ENCODE data around the gene LRP8.

LRP8 gene

GRCh38 chr1:53324728-53325297 is 3.1 kb downstream of the LRP8 start:
- no peak for DNase-seq (ENCODE audit: extremely low read depth in 1 of 2, low read depth in 1 of 2)

DNA sequence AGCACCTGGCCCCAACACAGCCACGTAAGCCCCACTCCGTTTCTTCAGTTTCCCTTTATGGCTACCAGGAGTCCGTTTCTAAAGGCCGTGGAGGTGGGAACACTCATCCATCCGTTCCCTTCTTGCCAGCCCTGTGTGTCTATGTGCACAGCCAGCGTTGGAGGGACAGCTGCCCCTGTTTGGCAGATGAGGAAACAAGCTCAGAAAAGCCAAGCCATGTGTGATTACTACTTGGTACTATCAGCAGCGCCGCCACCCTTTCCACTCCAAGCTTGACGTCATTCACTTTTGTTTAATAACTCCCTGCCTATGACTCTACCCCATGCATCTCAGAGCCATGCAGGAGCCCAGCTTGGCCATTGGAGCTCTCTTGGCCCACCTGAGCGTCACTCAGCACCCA is 3.5 kb downstream of the LRP8 start:
- no peak for DNase-seq (ENCODE audit: extremely low read depth in 1 of 2, low read depth in 1 of 2)

GRCh38 chr1:53323316-53323715 is 4.6 kb downstream of the LRP8 start:
- no peak for DNase-seq (ENCODE audit: extremely low read depth in 1 of 2, low read depth in 1 of 2)

DNA sequence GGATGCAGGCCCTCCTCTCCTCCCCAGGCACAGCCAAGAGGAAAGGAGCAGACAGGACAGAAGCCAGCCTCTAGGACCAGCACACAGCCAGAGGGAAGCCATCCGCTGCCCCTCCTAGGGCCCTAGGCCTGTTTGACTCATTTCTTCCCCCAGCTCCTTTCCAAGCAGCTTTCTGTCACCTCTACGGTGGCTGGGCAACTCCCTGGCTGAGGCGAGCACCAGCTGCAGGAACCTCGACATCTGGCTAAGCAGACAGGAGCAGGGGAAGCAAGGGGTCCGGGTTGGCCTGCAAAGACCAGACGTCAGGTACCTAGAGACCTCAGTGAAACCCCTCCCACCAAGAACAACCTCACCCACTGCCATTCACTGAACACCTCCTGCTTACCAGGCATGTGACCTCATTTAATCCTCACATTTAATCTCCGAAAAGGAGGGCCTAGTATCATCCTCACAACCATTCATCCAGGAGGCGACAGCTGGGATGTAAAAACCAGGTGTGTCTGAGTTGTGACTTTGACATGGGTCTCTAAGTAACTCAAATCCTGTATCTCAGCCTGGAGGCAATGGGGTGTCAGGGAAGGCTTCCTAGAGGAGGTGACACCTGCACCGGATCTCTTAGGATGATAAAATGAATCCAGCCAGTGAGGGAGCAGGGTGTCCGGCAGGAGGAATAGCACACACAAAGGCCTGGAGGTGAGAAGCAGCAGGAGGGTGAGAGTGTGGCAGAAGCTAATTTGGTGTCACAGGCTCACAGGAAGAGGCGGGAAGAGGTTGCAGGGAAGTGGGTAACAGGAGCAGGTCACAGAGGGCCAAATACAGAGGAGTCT is 5.9 kb downstream of the LRP8 start:
- no peak for DNase-seq (ENCODE audit: extremely low read depth in 1 of 2, low read depth in 1 of 2)

- DNase-seq (ENCODE audit: extremely low read depth in 1 of 2, low read depth in 1 of 2): no peak
Observed at GRCh38 chr1:53321366-53321765, 6.5 kb downstream of the LRP8 start.

DNA sequence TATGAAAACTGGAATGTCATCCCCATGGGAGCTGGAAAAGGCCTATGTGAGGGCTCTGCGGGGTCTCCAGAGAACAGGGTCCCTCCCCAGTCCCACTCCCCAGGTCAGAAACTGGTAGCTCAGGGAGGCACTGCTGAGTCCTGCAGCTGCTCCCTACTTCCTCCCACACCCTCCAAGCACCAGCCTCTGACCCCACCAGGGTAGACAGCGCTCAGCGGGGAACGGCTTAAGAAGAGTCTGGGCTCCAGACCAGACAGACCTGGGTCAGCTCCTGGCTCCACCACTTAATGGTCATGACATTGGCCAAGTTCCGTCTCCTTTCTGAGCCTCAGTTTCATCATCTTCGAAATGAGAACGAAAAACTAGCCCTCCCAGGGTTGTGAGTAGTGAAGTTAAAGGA is 7.2 kb downstream of the LRP8 start:
- DNase-seq (ENCODE audit: extremely low read depth in 1 of 2, low read depth in 1 of 2): no peak

DNA sequence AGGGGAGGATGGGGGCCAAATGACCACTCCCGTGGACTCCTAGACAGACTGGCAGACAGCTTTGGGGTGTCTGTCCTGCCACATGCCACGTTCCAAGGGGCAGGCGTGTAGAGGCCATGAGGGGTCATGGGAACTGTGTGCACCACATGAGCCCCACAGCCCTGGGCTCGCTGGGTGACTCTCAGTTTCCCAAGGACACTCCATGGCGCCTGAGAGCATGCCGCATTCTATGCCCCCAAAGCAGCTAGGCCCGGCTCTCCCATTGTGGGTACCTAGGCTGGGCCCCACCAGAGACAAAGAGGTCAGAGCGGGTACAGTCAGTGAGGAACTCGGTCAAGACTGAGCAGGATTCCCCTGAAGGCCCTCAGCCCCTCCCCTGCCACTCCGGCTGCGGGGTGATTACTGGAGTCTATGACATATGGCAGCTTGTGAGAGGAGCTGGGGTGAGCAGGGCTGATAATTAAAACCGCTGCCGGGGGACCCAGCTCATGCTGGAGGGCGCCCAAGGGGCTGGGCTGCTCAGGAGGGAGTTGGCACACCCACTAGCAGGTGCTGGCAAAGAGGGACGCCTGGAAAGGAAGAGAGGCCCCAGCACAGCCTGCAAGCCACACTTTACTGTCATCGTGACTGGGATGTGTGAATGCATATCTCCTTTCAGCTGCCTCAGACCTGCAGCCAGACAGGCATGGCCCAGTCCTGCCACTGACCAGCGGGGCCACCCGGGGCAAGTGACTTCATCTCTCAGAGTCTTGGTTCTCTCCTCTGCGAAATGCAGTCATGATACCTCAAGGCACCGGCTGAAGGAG is 8.4 kb downstream of the LRP8 start:
- DNase-seq (ENCODE audit: extremely low read depth in 1 of 2, low read depth in 1 of 2): no peak

DNA sequence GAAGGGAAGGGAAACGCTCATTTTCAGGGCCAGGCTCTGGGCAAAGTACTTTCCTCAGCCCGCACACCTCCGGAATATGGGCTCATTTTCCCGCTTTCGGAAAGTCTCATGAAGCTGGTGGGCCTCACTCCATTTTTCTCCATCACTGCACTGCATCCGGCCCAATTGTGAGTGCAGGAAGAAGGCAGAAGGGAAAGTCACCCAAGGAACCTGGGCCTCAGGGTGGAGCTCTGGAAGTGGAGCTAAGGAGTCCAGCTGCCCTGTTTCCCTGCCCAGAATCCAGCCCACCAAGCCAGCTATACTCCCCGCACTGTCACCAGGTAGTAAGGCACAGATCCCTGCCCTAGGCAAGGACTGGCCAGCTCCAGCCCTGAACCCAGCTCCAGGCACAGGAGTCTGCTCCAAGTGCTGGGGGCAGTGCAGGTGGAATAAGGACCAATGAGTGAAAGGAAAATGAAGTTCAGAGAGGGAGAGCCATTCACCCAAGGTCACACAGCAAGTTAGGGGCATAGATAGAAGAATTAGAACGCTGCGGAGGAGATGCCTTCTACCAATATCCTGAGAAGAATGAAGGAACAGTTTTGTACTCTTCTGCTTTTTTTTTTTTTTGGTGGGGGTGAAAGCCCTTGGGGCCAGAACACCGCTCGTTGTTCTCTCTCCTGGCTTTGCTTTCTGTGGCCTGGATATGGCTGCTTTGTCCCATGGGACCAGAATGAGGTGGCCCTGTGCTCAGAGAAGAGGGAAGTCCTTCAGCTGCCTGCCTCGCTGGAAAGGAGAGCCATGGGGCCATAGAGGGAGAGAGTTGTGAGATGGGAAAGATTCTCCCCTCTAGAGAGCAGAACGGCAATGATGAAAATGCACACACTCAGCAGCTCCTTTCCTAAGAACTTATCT is 10.0 kb downstream of the LRP8 start:
- DNase-seq (ENCODE audit: extremely low read depth in 1 of 2, low read depth in 1 of 2): no peak

DNA sequence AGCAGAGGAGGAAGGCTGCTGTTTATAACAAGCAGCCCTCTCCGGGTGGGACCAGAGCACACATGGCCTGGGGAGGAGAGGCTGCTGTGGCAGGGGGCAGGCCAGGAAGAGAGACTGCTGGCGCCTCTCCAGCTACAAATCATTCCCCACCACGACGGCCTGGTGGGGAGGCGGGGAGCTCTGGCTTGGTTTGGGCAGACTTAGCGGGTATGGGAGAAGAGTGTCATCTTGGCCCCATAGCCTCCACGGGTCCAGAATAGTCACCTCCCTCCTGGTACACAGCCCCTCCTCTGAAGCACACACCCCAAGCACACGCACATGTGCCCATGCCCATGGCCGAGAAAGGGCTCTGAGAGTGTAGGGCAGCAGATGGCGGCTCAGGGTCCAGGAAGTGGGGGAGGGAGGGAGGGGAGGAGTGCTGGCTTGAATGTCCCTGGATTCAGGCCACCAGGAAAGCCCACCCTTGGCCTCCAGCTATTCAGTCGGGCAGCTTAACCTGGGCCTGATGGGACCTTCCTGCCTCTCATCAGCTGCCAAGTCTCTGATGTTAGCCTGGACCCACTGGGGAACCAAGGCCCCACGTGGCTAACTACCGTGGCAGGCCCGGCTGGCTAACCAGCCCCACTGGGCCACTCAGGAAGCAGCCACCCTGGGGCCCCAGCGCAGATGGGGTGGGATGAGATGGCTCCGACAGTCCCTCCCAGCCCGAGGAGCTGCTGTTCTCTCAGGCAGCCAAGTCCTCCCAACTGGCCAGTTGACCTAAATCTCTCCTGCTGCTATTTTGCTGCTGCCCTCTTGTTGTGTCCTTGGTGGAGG is 10.9 kb downstream of the LRP8 start:
- DNase-seq (ENCODE audit: extremely low read depth in 1 of 2, low read depth in 1 of 2): no peak

- no peak for DNase-seq (ENCODE audit: extremely low read depth in 1 of 2, low read depth in 1 of 2)
Observed at GRCh38 chr1:53316424-53316765, 11.5 kb downstream of the LRP8 start.

- DNase-seq (ENCODE audit: extremely low read depth in 1 of 2, low read depth in 1 of 2): no peak
Observed at GRCh38 chr1:53315456-53316423, 12.1 kb downstream of the LRP8 start.

- DNase-seq (ENCODE audit: extremely low read depth in 1 of 2, low read depth in 1 of 2): no peak
Observed at GRCh38 chr1:53315046-53315445, 12.8 kb downstream of the LRP8 start.

- no peak for DNase-seq (ENCODE audit: extremely low read depth in 1 of 2, low read depth in 1 of 2)
Observed at GRCh38 chr1:53314606-53315005, 13.3 kb downstream of the LRP8 start.

GRCh38 chr1:53314096-53314495 is 13.8 kb downstream of the LRP8 start:
- DNase-seq (ENCODE audit: extremely low read depth in 1 of 2, low read depth in 1 of 2): no peak

DNA sequence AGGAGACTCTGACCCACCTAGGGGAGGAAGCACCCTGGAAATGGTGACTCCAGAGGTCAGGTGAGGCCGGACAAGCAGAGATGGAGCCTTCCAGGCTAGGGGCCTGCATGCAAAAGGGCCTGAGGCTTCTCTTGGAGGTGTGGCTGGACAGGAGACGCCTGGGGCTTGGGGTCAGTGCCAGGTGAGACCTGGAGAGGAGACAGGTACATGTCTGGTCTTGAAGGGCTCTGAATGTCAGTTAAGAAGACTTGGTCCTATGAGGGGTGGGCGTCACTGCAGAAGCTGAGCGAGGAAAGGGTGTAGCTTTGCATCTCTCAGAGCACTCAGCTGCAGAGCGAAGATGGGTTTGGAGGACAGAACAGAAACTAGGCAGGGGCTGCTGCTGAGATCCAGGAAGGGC is 14.3 kb downstream of the LRP8 start:
- DNase-seq (ENCODE audit: extremely low read depth in 1 of 2, low read depth in 1 of 2): no peak

- DNase-seq (ENCODE audit: extremely low read depth in 1 of 2, low read depth in 1 of 2): no peak
Observed at GRCh38 chr1:53311702-53312305, 16.1 kb downstream of the LRP8 start.

DNA sequence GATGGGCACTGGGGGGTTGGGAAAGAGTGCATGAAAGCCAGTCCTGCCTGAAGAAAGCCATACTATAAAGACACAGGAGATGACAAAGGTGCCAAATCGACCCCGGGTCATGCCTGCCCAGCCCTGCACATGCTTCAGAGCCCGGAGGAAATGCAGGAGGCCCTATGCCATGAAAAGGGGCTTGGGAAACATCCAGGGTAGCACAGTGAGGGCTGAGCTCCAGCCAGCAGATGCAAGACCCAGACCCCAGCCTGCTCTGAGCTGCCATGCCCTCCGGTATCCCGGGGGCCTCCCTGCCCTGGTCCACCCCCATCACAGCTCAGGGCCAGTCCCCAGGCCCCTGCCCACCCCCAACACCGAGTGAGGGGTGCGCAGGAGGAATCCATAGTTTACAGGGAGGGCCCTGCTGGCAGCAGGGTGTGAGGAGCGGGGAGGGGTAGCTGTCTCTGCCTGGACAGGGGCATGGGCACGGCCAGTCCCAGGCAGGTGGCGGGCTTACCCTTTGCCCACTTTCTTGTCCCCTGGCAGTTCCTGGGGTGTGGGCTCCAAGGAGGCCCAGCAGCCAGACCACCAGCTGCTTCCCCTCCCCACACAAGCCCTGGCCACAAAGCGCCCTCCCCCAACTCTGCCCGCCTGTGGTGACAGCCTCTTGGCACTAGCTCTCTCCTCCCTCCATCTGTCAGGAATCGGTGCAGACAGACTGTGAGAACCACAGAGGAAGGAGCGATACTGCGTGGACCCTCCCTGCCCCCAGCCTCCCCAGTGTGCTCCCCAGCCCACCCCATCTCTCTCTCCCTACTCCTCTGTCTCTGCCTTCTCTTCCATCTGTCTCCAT is 16.8 kb downstream of the LRP8 start:
- no peak for DNase-seq (ENCODE audit: extremely low read depth in 1 of 2, low read depth in 1 of 2)

DNA sequence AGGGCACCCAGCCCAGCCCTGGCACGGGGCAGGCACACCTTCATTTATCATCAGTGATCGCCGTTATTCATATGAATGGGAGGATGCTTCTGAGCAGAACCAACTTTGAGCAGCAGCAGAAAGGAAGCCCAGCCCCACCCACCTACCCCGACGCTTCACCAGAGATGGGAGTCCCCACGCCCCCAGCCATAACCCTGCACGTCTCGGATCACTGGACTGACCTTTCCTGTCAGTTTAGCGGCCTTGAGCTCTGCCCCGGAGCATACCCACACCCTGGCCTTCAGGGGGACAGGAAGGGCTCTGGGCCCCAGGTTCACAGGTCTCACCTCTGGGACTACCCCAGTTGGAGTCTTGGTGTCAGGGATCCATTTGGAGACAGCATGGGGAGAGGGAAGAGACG is 18.1 kb downstream of the LRP8 start:
- DNase-seq (ENCODE audit: extremely low read depth in 1 of 2, low read depth in 1 of 2): no peak

Measured in activated CD8-positive, alpha-beta memory T cell treated with anti-CD3 and anti-CD28 coated beads for 1 hour (primary cell).